GM18507 (cell line): Measurements from ENCODE around the gene CFAP92.
"Not testable (repeated sequence)": the region's sequence is repeated elsewhere in the genome, so short reads cannot be mapped to it uniquely, and the experiment has no call there.

Experiments
- DNase-seq: peaks from one replicate; pipeline ENCODE4 v3.0.0; 2011; ENCODE audit warnings: low read depth; ENCODE audit not compliant: insufficient read length; ENCODE audit errors: extremely low spot score
- FAIRE-seq: peaks from 2 replicates; lab custom pipeline; 2011; peaks lifted over from hg19 to GRCh38; lab: Jason Lieb, UNC

CFAP92 gene

DNA sequence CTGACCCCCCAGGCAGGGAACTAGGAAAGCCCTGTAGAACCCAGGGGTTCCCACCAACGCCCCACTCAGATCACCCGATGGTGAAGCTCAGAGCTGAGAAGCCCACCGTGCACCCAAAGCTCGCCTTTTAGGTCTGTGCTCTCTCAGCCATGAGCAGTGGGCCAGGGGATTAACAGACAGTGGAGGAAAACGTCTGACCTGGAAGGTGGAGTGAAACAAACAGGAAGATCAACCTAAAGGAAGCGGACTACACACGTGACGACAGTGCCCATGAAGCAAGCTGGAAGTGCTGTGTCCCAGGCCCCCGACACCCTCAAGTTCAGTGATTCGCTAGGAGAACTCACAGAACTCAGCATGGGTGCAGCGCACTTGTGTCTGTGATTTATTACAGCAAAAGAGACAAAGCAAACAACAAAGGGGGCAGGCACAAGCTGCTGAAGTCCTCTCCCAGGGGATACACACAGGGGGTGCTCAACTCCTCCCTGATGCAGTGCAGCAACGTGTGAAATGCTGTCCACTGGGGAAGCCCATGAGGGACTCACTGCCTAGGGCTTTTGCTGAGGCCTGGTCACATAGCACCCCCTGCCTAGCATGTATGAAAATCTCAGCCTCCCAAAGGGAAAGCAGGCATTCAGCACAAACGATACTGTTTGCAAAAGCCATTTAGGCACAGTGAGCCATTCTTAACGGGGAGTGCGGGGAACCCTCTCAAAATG, 43.5 kb downstream of the CFAP92 start:
- no peak for DNase-seq
- FAIRE-seq = no peak

DNA sequence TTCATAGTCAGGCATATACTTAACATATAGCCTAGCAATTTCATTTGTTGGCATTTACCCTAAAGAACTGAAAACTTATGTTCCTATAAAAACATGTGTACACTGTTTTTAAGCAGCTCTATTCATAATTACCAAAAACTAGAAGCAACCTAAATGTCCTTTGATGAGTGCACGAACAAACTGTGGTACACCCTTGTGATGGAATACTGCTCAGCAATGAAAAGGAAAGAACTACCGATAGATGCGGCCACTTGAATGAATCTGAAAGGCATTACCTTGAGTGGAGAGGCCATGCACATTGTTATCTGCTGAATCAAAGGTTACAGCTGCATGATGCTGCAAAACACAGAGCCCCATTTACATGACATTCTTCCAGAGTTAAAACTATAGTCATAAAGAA, 44.7 kb downstream of the CFAP92 start:
- no peak for FAIRE-seq
- DNase-seq = no peak

DNA sequence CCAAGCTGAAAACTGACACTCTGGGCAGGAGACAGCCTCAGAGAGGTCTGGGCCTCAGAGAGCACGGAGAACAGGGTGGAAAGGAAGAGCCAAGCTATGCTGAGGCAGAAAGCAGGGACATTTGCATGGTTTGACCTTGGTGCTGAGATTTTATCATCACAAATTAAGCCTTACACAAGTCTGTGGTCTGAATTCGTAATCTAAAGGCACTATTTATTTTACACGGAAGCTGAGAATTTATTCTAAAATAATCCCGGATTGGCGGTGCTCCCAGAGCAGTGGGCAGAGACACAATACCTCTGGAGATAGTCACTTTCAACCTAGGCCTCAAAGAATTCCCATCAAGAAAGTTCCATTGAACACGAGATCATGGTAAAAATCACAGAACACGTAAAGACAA, 47.5 kb downstream of the CFAP92 start:
- FAIRE-seq (no peak), DNase-seq (no peak)

DNA sequence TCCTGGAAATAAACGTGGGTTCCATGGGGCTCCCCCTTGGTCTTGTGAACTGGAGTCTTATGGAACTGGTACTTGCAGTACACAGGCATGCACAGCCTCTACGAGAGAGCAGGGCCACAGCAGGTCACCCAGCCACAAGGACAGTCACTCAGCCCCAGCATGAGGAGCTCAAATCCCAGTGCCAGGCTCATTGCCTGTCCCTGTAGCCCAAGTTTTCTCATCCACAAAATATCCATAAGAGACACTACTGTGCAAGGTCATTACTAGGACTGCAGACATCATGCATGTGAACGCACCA, 48.0 kb downstream of the CFAP92 start:
- DNase-seq (no peak), FAIRE-seq (no peak)

DNA sequence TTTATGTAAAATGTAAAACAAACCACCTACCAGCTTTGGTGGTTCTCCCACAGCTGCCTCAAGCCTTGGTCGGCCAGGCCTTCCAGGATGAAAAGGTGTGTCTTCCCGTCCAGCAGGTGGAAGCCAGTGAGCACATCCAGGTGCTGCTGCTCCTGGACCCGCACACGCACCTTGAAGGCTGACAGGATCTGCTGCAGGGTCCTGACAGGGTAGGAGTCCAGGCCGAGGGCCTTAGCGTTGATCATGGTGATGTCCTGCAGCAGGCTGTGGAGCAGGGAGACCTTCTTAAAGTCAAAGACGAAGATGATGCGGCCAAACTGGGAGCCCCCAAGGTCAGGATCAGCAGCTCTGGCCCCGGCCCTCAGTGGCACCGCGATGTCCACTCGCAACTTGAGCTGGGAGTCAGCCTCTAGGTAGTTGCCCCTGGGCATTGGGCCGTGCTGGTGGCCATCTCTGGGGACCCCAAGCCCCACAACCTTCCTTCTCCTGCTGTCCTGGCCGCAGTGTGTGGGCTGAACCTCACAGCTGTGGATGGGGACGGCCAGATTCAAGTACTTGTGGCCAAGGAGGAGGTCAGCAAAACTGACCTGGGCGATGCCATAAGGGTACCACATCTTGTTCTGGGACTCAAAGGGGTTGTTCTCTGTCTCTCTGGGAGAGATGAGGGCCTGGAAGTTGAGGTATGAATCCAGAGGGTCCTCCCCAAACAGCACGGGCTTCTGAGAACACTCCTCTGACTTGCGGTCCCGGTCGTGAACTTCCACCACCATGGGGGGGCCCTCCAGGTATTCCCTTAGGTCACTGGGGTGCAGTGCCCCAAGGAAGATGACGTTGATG, 48.6 kb downstream of the CFAP92 start:
- FAIRE-seq = no peak

DNA sequence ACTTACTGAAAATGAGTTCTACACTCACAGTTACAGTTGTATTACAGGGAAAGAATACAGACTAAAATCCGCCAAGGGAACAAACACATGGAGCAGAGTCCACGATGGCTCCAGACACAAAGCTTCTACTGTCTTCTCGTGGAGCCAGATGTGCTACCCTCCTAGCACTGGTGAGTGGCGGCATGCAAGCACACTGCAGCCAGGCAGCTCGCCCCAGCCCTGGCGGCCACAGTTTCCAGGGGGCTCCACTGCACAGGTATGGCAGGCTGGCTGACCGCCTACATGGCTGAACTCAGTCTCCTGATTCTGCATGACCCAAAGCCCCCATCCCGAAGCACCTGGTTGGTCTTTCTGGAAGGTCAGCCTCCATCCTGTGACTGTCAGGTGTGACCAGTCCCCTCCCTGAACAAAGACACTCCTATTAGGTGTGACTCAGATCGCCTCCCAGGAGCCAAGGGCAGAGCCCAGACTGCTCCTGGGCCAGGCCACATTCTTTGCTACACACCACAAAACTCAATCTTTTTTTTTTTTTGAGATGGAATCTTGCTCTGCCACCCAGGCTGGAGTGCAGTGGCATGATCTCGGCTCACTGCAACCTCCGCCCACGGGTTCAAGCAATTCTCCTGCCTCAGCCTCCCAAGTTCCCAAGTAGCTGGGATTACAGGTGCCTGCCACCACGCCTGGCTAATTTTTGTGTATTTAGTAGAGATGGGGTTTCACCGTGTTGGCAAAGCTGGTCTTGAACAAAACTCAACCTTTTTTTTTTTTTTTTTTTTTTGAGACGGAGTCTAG, 51.5 kb downstream of the CFAP92 start:
- DNase-seq (no peak), FAIRE-seq (no peak)

More for the DNA sequence above, 48.6 kb downstream of the CFAP92 start:
- DNase-seq = no peak

DNA sequence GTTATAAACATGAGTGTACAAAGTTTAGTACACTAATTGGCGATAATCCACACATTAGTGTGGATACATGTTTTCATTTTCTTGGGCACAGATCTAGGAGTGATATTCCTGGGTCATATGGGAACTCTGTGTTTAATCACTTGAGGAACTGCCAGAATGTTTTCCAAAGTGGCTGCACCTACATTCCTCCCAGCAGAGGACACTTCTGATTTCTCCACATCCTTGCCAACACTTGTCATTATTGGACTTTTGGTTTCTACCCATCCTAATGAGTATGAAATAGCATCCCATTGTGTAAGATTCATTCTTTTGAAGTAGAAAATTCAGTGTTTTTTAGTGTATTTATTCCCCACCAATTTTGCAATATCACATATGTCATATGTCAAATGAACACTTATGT, 53.6 kb downstream of the CFAP92 start:
- FAIRE-seq (no peak), DNase-seq (no peak)

DNA sequence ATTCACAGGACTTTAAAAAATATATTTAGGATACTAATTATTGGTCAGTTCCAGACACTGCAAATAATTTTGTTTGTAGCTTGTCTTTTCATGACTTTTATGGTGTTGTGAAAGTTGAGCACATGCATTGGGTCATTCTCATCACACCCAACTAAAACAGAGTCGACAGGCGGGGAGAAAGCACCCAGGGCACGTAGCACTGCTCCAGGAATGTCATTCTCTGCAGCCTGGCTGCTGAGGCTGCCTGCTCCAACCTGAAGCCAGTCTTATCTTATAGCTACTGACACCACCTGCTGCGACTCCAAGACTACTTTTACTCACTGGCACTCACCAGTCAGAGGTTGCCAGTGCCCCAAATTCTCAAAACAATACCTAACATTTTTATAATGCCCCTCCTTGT, 57.5 kb downstream of the CFAP92 start:
- DNase-seq = no peak
- no peak for FAIRE-seq

DNA sequence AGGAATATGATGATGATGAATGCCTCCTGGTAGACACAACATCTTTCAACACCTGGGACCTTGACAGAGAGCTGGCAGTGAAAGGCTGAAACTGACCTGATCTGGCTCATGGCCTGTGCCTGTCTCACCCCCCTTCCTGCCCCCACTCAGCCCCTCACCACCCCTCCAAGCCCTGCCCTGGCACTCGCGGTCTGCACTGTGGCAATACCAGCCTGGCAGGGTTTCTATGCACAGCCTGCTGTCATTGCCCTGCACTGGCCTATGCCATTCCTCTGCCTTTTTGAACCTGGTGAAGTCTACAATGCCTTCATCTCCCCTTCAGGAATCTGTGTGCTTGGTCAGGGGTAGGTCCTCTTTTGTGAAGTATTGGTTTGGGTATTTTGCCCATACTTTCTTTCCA, 58.0 kb downstream of the CFAP92 start:
- FAIRE-seq (no peak), DNase-seq (no peak)

DNA sequence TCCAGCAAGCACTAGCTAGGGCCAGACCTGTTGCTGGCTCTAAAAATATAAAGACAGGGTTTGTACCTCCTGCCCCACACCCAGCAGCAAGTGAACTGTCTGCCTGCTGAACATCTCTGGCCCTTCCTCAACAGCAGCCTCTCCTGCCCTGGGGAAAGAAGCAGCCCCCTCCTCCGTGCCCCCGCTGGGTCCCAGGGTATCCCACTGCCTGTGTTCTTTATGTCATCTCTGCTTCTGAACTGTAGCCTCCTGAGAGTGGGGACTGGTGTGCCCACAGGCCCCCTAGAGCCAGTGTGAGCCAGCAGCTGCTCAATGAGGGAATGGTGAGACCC, 60.0 kb downstream of the CFAP92 start:
- DNase-seq = no peak
- FAIRE-seq = no peak

DNA sequence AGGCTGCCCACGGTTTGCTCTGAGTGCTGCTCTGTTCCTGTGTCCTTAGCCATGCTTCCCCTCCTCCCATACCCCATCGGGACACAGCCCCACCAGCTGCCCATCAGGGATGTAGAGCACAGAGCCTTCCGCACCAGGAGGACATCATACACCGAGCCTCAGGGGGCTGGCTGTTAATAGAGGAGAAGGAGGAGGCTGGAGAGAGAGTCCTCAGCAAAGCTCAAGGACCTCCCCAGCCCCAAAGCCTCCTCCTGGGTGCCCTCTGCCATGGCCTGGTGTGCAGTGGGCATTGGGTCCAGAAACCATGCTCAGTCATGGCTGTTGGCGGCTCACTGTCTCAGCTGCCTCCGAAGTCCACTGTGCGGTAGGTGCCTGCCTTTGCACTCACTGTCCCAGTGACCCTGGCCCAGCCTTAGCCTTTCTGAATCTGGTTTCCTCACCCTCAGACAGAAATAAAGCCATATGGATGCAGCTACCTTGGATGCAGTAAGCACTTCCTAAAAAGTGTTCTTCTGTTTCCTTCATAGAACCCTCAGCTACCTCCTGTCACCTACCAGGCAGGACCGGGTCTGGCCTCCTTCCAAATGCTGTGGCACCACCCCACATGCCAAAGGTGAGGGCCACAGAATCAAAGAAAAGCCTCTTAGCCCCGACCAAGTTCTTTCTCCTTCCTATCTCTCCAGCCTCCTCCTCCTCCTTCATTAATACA, 60.5 kb downstream of the CFAP92 start:
- FAIRE-seq (no peak), DNase-seq (no peak)

DNA sequence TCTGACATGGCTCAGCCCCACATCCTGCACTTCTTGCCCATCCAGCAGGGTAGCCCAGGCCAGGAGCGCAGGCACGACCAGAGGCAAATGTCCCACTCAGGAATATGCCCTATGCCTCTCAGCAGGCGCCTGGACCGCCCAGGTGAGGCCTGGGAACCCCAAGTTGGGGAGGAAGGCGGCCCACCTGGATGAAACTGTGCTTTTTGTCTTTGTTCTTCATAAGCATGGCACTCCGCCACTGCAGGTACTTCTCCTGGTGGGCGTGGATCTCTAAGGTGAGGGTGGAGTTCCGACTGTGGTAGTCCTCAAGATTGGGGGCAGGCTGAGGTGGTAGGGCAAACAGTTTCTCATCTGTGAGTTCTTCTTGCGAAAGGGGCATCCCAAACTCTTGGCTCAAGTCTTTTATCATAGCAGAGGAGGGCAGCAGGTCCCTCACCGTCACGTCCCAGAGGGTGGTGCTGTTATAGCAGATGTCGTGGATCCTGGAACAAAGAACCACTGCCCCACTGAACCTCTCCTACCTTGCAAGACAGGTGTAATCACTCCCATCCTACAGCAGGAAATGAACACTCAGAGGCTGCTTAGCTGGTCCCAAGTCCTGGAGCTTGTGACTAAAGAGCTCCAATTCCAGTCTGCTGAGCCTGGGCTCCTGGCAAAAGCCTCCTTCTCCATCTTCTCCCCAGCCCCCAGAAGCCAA, 61.2 kb downstream of the CFAP92 start:
- DNase-seq (no peak), FAIRE-seq (no peak)

DNA sequence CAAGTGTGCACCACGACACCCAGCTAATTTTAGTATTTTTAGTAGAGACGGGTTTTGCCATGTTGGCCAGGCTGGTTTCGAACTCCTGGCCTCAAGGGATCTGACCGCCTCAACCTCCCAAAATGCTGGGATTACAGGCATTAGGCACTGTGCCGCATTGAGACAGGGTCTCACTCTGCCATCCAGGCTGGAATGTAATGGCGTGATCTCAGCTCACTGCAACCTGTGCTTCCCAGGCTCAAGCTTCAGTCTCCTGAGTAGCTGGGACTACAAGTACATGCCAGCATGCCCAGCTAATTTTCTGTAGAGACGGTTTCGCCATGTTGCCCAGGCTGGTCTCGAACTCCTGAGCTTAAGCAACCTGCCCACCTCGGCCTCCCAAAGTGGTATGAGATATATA, 62.8 kb downstream of the CFAP92 start:
- FAIRE-seq (no peak), DNase-seq (no peak)

DNA sequence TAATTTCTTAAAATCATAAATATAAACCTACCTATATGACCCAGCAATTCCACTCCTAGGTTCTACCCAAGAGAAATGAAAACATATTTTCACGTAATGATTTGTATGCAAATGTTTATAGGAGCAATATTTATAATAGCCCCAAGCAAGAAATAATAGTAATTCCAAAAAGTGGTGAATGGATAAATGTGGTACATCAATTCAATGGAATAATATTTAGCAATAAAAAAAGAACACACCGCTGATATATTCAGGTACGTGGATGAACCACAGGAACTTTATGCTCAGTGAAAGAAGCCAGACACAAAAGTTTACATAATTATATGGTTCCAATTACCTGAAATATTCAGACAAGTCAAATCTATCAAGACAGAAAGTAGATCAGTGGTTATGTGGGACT, 64.5 kb downstream of the CFAP92 start:
- FAIRE-seq = no peak
- no peak for DNase-seq

DNA sequence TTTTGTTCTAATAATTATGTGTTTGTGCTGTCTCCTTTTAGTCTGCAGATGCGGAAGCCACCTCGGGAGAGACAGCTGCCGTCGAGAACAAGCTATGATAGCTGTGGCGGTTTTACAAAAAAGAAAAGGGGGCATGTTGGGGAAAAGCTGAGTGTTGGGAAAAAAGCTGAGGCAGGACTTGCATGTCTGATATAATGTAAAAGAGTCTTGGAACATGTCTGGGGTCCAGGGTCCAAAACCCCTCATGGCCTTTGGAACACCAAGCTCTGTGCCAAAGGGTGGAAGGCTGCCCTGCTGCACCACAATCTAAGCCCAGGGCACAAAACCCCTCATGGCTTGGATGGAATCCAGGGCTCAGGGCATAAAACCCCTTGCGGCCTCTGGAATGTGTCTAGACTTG, 69.9 kb downstream of the CFAP92 start:
- not testable (repeated sequence) for DNase-seq, FAIRE-seq

DNA sequence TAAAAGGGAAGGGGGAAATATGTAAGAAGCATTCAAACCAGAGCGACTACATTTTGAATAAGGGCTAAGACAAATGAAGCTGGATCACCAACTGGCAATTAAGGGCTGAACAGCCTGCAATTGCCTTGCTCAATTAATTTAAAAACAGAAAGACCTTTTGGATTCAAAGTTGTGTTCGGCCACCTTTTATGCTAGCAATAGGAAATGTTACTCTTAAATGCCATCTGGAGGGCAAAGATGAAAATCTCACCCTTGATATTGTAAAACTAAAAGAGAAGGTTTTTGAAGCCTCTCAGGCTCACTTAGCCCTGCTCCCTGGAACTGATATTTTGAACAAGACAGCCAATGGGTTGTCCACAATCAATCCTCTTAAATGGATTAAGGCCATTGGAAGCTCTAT, 70.3 kb downstream of the CFAP92 start:
- no peak for DNase-seq
- FAIRE-seq = no peak

DNA sequence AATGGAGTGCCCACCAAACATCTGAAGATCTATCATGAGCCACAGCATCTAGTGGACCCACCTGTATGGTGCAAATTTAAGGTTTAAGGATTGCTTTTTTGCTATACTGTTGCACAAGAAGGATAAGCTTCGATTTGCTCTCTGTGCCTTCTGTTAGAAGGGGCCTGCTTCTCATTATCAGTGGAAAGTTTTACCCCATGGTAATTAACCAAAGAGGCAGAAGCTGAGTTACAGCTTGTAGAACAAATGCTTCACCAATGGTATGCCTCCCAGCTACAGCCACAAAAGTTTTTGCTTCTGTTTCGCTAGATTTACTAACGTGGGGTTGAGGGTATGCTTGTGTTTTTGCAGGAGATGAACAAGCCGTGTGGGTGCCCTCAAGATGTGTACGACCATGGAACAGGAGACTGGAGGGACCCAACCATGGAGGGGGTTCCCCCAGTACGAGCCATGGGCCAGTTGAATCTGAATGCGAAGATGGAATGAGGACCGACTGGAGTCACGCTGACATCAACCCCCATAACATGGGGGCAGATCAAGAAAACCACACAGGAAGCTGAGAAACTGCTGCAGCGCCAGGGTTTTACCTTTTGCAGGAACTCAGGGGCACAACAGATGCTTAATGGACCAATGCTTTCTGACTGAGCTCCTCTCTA, 70.9 kb downstream of the CFAP92 start:
- DNase-seq (no peak), FAIRE-seq (no peak)

DNA sequence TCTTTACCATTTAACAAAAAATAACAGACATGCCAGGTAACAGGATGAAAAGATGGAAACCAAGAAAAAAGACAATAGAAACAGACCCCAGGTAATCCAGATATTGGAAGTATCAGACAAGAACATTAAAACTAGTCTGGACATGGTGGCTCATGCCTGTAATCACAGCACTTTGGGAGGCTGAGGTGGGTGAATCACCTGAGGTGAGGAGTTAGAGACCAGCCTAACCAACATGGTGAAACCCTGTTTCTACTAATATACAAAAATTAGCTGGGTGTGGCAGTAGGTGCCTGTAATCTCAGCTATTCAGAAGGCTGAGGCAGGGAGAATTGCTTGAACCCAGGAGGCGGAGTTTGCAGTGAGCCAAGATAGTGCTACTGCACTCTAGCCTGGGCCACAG, 73.9 kb downstream of the CFAP92 start:
- FAIRE-seq (no peak), DNase-seq (no peak)

DNA sequence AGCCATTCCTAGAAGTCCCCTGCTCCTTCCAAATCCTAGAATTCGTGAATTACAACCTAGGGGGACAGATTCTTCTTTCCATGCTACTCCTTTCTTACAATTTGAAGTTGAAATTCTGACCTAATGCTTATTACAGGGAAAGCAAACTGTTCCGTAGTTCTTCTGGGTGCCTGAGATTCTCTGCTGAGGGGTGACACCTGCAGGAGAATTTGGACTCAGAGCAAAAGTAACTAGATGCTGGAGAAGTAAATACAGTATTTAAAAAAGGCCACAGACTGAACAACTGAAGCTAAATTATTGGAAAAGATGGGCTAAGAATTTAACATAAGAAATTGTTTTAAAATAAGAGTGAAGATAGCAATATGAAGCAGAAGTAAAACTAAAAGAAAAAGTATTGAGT, 76.6 kb downstream of the CFAP92 start:
- DNase-seq (no peak), FAIRE-seq (no peak)
